Sigmoid colon (tissue), 7 donors: ENCODE measurements around the gene TRMU. TPM values are rescaled to one million over a fixed set of nuclear protein-coding genes. Genes with fewer than 3 reads are reported as not detected.
"Not testable (repeated sequence)": the region's sequence is repeated elsewhere in the genome, so short reads cannot be mapped to it uniquely, and the experiment has no call there.

Experiments
- DNase-seq: peaks from one replicate; pipeline ENCODE4 v3.0.0-alpha.2; 2019
- H3K27ac ChIP-seq, 4 donors: fragments of 200-600 bp; sonication (generic); one replicate each; pipeline ENCODE4 v1.5.1; 2016 to 2019; ENCODE audit warnings: mild to moderate bottlenecking in 1 of 4
- H3K27me3 ChIP-seq, 3 donors: fragments of 200-600 bp; sonication (generic); one replicate each; pipeline ENCODE4 v1.5.1; 2019; ENCODE audit warnings: mild to moderate bottlenecking in 1 of 3
- H3K36me3 ChIP-seq, 4 donors: fragments of 200-600 bp; sonication (generic); one replicate each; pipeline ENCODE4 v1.5.1; 2016 to 2019
- H3K4me1 ChIP-seq, 4 donors: fragments of 200-600 bp; sonication (generic); one replicate each; pipeline ENCODE4 v1.5.1; 2017 to 2019
- H3K4me3 ChIP-seq, 4 donors: fragments of 200-600 bp; sonication (generic); one replicate each; pipeline ENCODE4 v1.5.1; 2017 to 2019; ENCODE audit warnings: mild to moderate bottlenecking in 2 of 4, moderate library complexity in 1 of 4
- H3K9me3 ChIP-seq, 4 donors: fragments of 200-600 bp in 3 of 4; sonication (generic) in 3 of 4; one replicate each; pipeline versions ENCODE4 v1.5.1 to v1.6.1; 2013 to 2019
- EP300 ChIP-seq, 4 donors: sonication (generic); formaldehyde crosslinking; IDR thresholded peaks; one replicate each; pipeline ENCODE4 v1.6.1; 2017; ENCODE audit warnings: antibody characterized with exemption in 4 of 4
- POLR2A ChIP-seq, 2 donors: fragments of 450-650 bp; IDR thresholded peaks; one replicate each; pipeline ENCODE4 v1.6.1; 2016; ENCODE audit warnings: antibody characterized with exemption in 2 of 2, mild to moderate bottlenecking in 2 of 2, moderate library complexity in 2 of 2
- POLR2AphosphoS5 ChIP-seq, 4 donors: sonication (generic); formaldehyde crosslinking; IDR thresholded peaks; one replicate each; pipeline ENCODE4 v1.6.1; 2017; ENCODE audit warnings: antibody characterized with exemption in 4 of 4
- WGBS, 2 donors: extraction: QIAGEN DNeasy Blood & Tissue Kit; methylation state at CpG; one replicate each; pipeline ENCODE4 v1.1.7; 2013; 5-methylcytosine and 5-hydroxymethylcytosine counted together
- intact Hi-C: fragments of 100-400 bp; cut with DNase I; formaldehyde crosslinking; loops from one replicate; pipeline ENCODE4 v1.15.1; 2023
- polyA plus RNA-seq, 3 donors: library from polyadenylated mRNA; stranded (reverse); fragments of 200-250 nt; gene quantifications; one replicate each; pipeline ENCODE4 v1.2.3, GENCODE V29; 2013
- total RNA-seq, 4 donors: library from RNA; depleted of rRNA; stranded (reverse); fragments of >200 nt; gene quantifications; one replicate each; pipeline ENCODE4 v1.1.0, GENCODE V29; 2016
- TF ChIP-seq, protein P1 (sequence below), 4 experiments: fragments of 450-650 bp in 3 of 4; fragments of 200-600 bp in 1 of 4; IDR thresholded peaks; one replicate each; pipeline ENCODE4 v1.5.1; 2016 to 2019; ENCODE audit warnings: antibody characterized with exemption in 4 of 4, mild to moderate bottlenecking in 3 of 4, moderate library complexity in 2 of 4
- donor health status: healthy with polysubstance abuse.
- donor health status: Bipolar disorder and iron deficiency.
- donor health status: healthy.

Gene TRMU
- total and polyA plus RNA-seq, 7 donors: 12.5 to 38.7 (median 21.9) TPM

DNA sequence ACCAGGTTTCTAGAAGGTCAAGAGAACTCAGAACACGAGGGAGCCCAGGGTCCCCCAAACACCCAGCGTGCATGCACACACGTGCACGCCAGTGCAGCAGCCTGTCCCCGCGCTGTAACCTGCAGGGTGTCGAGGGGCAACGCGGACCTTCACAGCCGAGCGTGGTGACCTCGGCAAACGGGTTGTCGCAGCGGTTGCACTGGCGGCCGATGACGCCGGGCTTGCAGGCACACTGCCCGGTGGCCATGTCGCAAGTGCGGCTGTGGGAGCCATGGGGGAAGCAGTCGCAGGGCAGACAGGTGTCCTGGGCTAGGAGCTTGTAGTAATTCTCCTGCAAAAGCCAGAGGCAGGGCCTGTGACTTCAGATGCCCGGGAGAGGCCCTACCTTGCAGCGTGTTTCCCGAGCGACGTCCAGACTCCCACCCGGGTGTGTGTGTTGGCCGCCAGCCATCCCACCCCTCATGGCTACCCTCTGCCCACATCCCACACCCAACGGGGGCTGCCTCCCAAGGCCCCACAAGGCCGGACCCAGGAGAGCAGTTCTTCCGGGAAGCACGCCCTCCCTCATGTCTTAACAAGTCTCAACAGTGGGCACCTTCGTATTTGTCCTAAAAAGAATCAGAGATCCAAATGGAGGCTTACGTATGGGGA, 56.1 kb downstream of the TRMU start:
- H3K4me3 ChIP-seq: no peak overlapping the region
- H3K4me1 ChIP-seq: no peaks in the 10 kb centered on the region
- intact Hi-C loops: no loop called here
- H3K27me3 ChIP-seq: no peaks in the 10 kb centered on the region
- WGBS, 2 donors: 94 to 95% methylated on average over 36 of the region's 36 CpGs
- no peak for DNase-seq
- no peaks in the 10 kb centered on the region for H3K36me3 ChIP-seq
- no peak overlapping the region for H3K27ac ChIP-seq
- no peaks in the 10 kb centered on the region for H3K9me3 ChIP-seq
- no peak for TF ChIP-seq EP300 (IDR thresholded peaks at IDR 0.05)
- TF ChIP-seq, protein P1, sequence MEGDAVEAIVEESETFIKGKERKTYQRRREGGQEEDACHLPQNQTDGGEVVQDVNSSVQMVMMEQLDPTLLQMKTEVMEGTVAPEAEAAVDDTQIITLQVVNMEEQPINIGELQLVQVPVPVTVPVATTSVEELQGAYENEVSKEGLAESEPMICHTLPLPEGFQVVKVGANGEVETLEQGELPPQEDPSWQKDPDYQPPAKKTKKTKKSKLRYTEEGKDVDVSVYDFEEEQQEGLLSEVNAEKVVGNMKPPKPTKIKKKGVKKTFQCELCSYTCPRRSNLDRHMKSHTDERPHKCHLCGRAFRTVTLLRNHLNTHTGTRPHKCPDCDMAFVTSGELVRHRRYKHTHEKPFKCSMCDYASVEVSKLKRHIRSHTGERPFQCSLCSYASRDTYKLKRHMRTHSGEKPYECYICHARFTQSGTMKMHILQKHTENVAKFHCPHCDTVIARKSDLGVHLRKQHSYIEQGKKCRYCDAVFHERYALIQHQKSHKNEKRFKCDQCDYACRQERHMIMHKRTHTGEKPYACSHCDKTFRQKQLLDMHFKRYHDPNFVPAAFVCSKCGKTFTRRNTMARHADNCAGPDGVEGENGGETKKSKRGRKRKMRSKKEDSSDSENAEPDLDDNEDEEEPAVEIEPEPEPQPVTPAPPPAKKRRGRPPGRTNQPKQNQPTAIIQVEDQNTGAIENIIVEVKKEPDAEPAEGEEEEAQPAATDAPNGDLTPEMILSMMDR (IDR thresholded peaks at IDR 0.05): no peak
- TF ChIP-seq POLR2A (IDR thresholded peaks at IDR 0.05): no peak
- no peak for TF ChIP-seq POLR2AphosphoS5 (IDR thresholded peaks at IDR 0.05)

DNA sequence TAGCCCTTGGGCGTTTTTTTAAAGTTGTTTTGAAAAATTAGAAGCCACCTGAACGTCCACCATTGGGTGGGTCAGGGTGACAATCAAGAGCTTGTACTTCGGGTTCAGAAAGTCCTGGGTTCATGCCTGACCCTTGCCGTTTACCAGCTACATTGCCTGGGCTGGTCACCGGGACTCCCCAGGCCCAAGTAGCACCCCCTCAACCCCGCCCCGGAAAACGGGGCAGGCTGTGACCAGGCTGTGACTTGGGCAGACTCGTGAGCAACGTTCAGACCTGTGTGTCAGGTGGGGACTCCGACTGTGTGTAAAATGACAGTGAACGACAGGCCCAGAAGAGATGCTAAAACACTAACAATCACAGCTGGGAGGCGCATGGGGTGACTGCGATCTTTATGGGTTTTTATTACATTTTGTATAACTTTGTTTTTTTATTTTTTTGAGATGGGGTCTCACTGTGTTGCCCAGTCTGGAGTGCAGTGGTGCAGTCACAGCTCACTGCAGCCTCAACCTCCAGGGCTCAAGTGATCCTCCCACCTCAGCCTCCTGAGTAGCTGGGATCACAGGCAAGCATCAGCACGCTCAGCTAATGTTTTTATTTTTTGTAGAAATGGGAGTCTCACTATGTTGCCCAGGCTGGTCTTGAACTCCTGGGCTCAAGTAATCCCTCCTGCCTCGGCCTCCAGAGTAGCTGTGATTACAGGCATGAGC, 56.8 kb downstream of the TRMU start:
- H3K4me1 ChIP-seq: no peaks in the 10 kb centered on the region
- H3K27ac ChIP-seq: no peak overlapping the region
- TF ChIP-seq POLR2AphosphoS5 (IDR thresholded peaks at IDR 0.05) (no peak), EP300 (IDR thresholded peaks at IDR 0.05) (no peak), POLR2A (IDR thresholded peaks at IDR 0.05) (no peak)
- TF ChIP-seq, protein P1 (IDR thresholded peaks at IDR 0.05): no peak
- H3K4me3 ChIP-seq: no peak overlapping the region
- no peaks in the 10 kb centered on the region for H3K27me3 ChIP-seq
- H3K36me3 ChIP-seq: no peaks in the 10 kb centered on the region
- intact Hi-C loops: no loop called here
- H3K9me3 ChIP-seq: no peaks in the 10 kb centered on the region
- WGBS, 2 donors: 87 to 93% methylated on average over 16 of the region's 16 CpGs
- DNase-seq: no peak

DNA sequence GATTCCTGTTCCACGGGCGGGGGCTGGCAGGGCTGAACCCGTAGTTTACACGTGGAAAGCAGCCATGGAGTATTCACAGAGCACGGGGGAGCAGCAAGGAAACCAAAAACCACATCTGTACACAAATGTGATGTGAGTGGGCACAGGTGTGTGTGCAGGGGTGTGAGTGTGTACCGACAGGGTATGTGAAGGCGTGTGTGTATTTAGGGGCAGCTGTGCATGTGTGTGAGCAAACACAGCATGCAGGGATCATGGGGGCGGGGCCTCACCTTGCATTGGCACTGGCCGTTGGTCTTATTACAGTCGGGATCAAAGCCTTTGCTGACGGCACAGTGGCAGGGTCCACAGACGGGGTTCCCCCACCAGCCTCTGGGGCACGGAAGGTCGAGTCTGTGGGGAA, 58.4 kb downstream of the TRMU start:
- Histone ChIP-seq H3K27me3 (no peaks in the 10 kb centered on the region), H3K4me3 (no peak overlapping the region), H3K4me1 (no peaks in the 10 kb centered on the region), H3K27ac (no peak overlapping the region), H3K9me3 (no peaks in the 10 kb centered on the region), H3K36me3 (no peaks in the 10 kb centered on the region)
- DNase-seq: no peak
- intact Hi-C loops: no loop called here
- TF ChIP-seq EP300 (IDR thresholded peaks at IDR 0.05): no peak
- TF ChIP-seq, protein P1 (IDR thresholded peaks at IDR 0.05): no peak
- TF ChIP-seq POLR2A (IDR thresholded peaks at IDR 0.05): no peak
- TF ChIP-seq POLR2AphosphoS5 (IDR thresholded peaks at IDR 0.05): no peak
- 48 to 59% methylated on average over 14 of the region's 14 CpGs for WGBS, 2 donors

DNA sequence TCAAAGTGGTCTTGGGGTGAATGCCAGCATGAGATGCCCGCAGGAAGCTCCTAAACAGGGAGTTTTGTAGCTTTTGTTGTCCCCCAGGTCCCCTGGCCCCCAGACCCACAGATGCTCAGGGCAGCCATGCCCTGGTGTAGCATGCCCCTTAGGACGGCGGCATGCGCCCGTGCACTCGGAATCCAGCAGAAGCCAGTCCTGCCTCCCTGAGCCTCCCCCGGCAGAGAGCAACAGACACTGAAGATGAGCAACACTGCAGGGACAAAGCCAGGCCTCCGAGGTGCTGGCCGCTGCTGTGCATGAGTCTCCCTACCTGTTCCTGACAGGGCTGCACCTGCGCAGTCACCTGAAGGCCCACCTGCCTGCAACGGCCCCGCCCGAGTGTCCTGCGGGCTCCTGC, 59.1 kb downstream of the TRMU start:
- Histone ChIP-seq H3K27me3 (no peaks in the 10 kb centered on the region), H3K4me1 (no peaks in the 10 kb centered on the region), H3K4me3 (no peak overlapping the region), H3K36me3 (no peaks in the 10 kb centered on the region), H3K9me3 (no peaks in the 10 kb centered on the region), H3K27ac (no peak overlapping the region)
- DNase-seq: no peak
- intact Hi-C loops: no loop called here
- TF ChIP-seq EP300 (IDR thresholded peaks at IDR 0.05): no peak
- no peak for TF ChIP-seq POLR2AphosphoS5 (IDR thresholded peaks at IDR 0.05)
- TF ChIP-seq POLR2A (IDR thresholded peaks at IDR 0.05): no peak
- 83 to 93% methylated on average over 14 of the region's 14 CpGs for WGBS, 2 donors

DNA sequence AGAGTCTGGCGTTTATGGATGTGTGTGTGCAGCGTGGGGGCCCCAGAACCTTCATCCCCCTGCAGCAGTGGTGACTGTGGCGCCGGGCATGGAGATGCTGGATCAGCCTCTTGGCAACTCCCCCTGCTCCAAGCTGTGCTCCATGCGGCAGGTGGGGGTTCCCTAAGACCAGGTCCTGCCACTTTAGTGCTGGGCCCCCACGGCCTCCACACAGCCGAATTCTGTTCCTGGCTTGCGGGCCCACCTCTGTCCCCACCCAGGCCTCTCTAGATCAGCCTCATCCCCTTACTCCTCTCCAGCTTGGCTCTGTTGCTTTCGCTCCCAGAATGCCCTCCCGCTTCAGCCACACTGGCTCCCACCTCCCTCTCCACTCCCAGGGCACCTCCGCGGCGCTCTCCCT, 59.6 kb downstream of the TRMU start:
- no peaks in the 10 kb centered on the region for H3K4me1 ChIP-seq
- no peaks in the 10 kb centered on the region for H3K36me3 ChIP-seq
- H3K9me3 ChIP-seq: no peaks in the 10 kb centered on the region
- no peak overlapping the region for H3K4me3 ChIP-seq
- no peak for DNase-seq
- 86 to 91% methylated on average over 13 of the region's 13 CpGs for WGBS, 2 donors
- intact Hi-C loops: no loop called here
- H3K27me3 ChIP-seq: no peaks in the 10 kb centered on the region
- TF ChIP-seq POLR2A (IDR thresholded peaks at IDR 0.05): no peak
- TF ChIP-seq, protein P1 (IDR thresholded peaks at IDR 0.05): no peak
- no peak for TF ChIP-seq POLR2AphosphoS5 (IDR thresholded peaks at IDR 0.05)
- TF ChIP-seq EP300 (IDR thresholded peaks at IDR 0.05): no peak
- H3K27ac ChIP-seq: no peak overlapping the region

DNA sequence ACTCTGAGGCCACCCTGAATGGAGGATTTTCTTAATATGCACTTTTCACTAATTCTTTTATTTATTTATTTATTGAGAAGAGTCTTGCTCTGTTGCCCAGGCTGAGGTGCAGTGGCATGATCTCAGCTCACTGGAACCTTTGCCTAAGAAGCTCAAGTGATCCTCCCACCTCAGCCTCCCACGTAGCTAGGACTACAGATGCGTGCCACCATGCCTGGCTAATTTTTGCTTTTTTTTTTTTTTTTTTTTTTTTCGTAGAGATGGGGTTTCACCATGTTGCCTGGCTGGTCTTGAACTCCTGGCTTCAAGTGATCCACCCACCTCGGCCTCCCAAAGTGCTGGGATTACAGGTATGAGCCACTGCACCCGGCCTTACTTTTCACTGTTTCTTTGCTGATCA, 61.5 kb downstream of the TRMU start:
- 80 to 84% methylated on average over 5 of the region's 5 CpGs for whole genome bisulfite sequencing, 2 donors
- intact Hi-C loops: not testable (repeated sequence)

More for the DNA sequence above, 61.5 kb downstream of the TRMU start:
- H3K4me3 ChIP-seq, H3K36me3 ChIP-seq, H3K27me3 ChIP-seq, DNase-seq, H3K9me3 ChIP-seq, H3K27ac ChIP-seq, H3K4me1 ChIP-seq: not testable (repeated sequence)
